ENCODE data around the gene RBM20. TPM values are rescaled to one million over a fixed set of nuclear protein-coding genes. Genes with fewer than 3 reads are reported as not detected.

The RBM20 gene
- polyA plus RNA-seq, 1 donor (not counting 4 experiments of a cell fraction or from before 2014, with no cell fraction given), result 0.01 TPM

GRCh38 chr10:110746969-110747608 is 103.0 kb downstream of the RBM20 start:
- no peaks in the 10 kb centered on the region for H3K9me3 ChIP-seq (ENCODE audit: control insufficient read depth, low read depth, low read length)
- no peaks in the 10 kb centered on the region for H3K36me3 ChIP-seq (ENCODE audit: control insufficient read depth in 2 of 2, extremely low read depth in 1 of 2, insufficient read depth in 2 of 2, low read length in 2 of 2)
- H3K4me1 ChIP-seq (ENCODE audit: control insufficient read depth, extremely low read depth, insufficient read depth, low read length), result peaks cover 5% of the 10 kb centered on the region
- H3K27me3 ChIP-seq (ENCODE audit: control insufficient read depth, extremely low read depth, insufficient read depth, low read length), result no peaks in the 10 kb centered on the region
- no peak overlapping the region for H3K4me2 ChIP-seq (ENCODE audit: control insufficient read depth, extremely low read depth, insufficient read depth, low read depth, low read length)
- no peak overlapping the region for H2AFZ ChIP-seq (ENCODE audit: control insufficient read depth, low read length)
- TF ChIP-seq EZH2 (IDR thresholded peaks at IDR 0.05; ENCODE audit: low read length) (no peak), CTCF (optimal IDR thresholded peaks at IDR 0.05 in 1 of 3, IDR thresholded peaks at IDR 0.05 in 1 of 3, conservative IDR thresholded peaks at IDR 0.05 in 1 of 3; ENCODE audit: extremely low read depth in 1 of 3, insufficient read depth in 2 of 3, low read length in 3 of 3) (no peak)
- no peak for DNase-seq (ENCODE audit: low read depth, low spot score)
- FAIRE-seq, result no peak
- H3K9ac ChIP-seq (ENCODE audit: control insufficient read depth, extremely low read depth, insufficient read depth, low read length), result no peak overlapping the region
- H3K27ac ChIP-seq (ENCODE audit: control insufficient read depth, insufficient read depth, low read length), result no peak overlapping the region
- H3K4me3 ChIP-seq (ENCODE audit: control insufficient read depth in 2 of 3, extremely low read depth in 1 of 3, insufficient read depth in 2 of 3, low read depth in 1 of 3, low read length in 3 of 3), result no peak overlapping the region
- no peaks in the 10 kb centered on the region for H3K9me1 ChIP-seq (ENCODE audit: control insufficient read depth, extremely low read depth, insufficient read depth, low read length)
- dilution Hi-C loops (cut with MboI; ENCODE audit: extremely low pct_ligation_motif_present, low sequenced_read_pairs), result no loop called here
- no peaks in the 10 kb centered on the region for H3K79me2 ChIP-seq (ENCODE audit: control insufficient read depth, insufficient read depth, low read length)
- no peaks in the 10 kb centered on the region for H4K20me1 ChIP-seq (ENCODE audit: control insufficient read depth, extremely low read depth, insufficient read depth, low read length)

- dilution Hi-C loops (cut with MboI; ENCODE audit: extremely low pct_ligation_motif_present, low sequenced_read_pairs), result no loop called here
- Histone ChIP-seq H4K20me1 (ENCODE audit: control insufficient read depth, extremely low read depth, insufficient read depth, low read length) (no peaks in the 10 kb centered on the region), H3K27me3 (ENCODE audit: control insufficient read depth, extremely low read depth, insufficient read depth, low read length) (no peaks in the 10 kb centered on the region), H3K9me1 (ENCODE audit: control insufficient read depth, extremely low read depth, insufficient read depth, low read length) (no peaks in the 10 kb centered on the region), H3K4me2 (ENCODE audit: control insufficient read depth, extremely low read depth, insufficient read depth, low read depth, low read length) (no peak overlapping the region), H3K27ac (ENCODE audit: control insufficient read depth, insufficient read depth, low read length) (no peak overlapping the region), H3K36me3 (ENCODE audit: control insufficient read depth in 2 of 2, extremely low read depth in 1 of 2, insufficient read depth in 2 of 2, low read length in 2 of 2) (no peaks in the 10 kb centered on the region), H2AFZ (ENCODE audit: control insufficient read depth, low read length) (no peak overlapping the region), H3K9ac (ENCODE audit: control insufficient read depth, extremely low read depth, insufficient read depth, low read length) (no peak overlapping the region), H3K4me3 (ENCODE audit: control insufficient read depth in 2 of 3, extremely low read depth in 1 of 3, insufficient read depth in 2 of 3, low read depth in 1 of 3, low read length in 3 of 3) (no peak overlapping the region), H3K4me1 (ENCODE audit: control insufficient read depth, extremely low read depth, insufficient read depth, low read length) (peaks cover 5% of the 10 kb centered on the region), H3K79me2 (ENCODE audit: control insufficient read depth, insufficient read depth, low read length) (no peaks in the 10 kb centered on the region), H3K9me3 (ENCODE audit: control insufficient read depth, low read depth, low read length) (no peaks in the 10 kb centered on the region)
- FAIRE-seq, result no peak
- DNase-seq (ENCODE audit: low read depth, low spot score), result no peak
- no peak for TF ChIP-seq EZH2 (IDR thresholded peaks at IDR 0.05; ENCODE audit: low read length)
Measured at GRCh38 chr10:110747609-110748464, 103.7 kb downstream of the RBM20 start.

Data from keratinocyte (primary cell).